HCT116 (cell line): Measurements from ENCODE around the gene VPS35L. TPM values are rescaled to one million over a fixed set of nuclear protein-coding genes. Genes with fewer than 3 reads are reported as not detected.

Source experiments
- ATAC-seq: fragments of 200-7000 bp; cut with Tn5 transposase; 2 replicates; pipeline ENCODE4 v1.9.1; 2020; ENCODE audit warnings: mild to moderate bottlenecking, moderate library complexity
- BruUV-seq: library from RNA; stranded (reverse); fragments of 400-500 nt; replicated peaks from 2 replicates; lab custom pipeline; 2021; lab: Mats Ljungman, UMichigan
- CTCF ChIA-PET: fragments of 300-600 bp; sonication (Branson Sonifier 250); formaldehyde crosslinking; loops from one replicate; lab custom pipeline; 2021; ENCODE audit warnings: antibody characterized with exemption; lab: Charles Lee
- POLR2A ChIA-PET: fragments of 300-600, 350-600 bp; sonication (Branson Sonifier 250); formaldehyde crosslinking; loops from one replicate; lab custom pipeline; 2021; ENCODE audit warnings: antibody characterized with exemption; lab: Charles Lee
- RAD21 ChIA-PET, 2 experiments: fragments of 300-600 bp; sonication (Branson Sonifier 250); formaldehyde crosslinking; loops; one replicate each; lab custom pipeline; 2023; ENCODE audit warnings: low total read pairs in 2 of 2; ENCODE audit not compliant: uncharacterized antibody in 2 of 2, unreplicated experiment in 2 of 2, low non-redundant PET in 1 of 2; lab: Charles Lee
- DNase-seq: peaks from one replicate; pipeline ENCODE4 v3.0.0-alpha.2; 2010; ENCODE audit warnings: low read depth, low spot score
- H2AFZ ChIP-seq: fragments of 200-600 bp; shearing (Covaris generic), sonication (generic); 2 replicates; pipeline ENCODE4 v1.6.1; 2017; ENCODE audit warnings: low read depth, mixed run types, mixed read lengths, antibody characterized with exemption, low read length; ENCODE audit not compliant: poor library complexity, severe bottlenecking
- H3K27ac ChIP-seq: 2 replicates; pipeline ENCODE4 v1.5.1; 2012; ENCODE audit warnings: low read depth, low read length
- H3K27me3 ChIP-seq: fragments of 200-600 bp; sonication (generic); 2 replicates; pipeline ENCODE4 v1.6.1; 2016; ENCODE audit warnings: mixed run types, low read length, mixed read lengths; ENCODE audit not compliant: insufficient read depth
- H3K36me3 ChIP-seq, 2 experiments: fragments of 200-500 bp in 1 of 2; fragments of 200-600 bp in 1 of 2; sonication (Bioruptor generic) in 1 of 2; sonication (generic) in 1 of 2; 2 replicates each; pipeline versions ENCODE4 v1.5.1 to v1.6.1; 2014 to 2016; ENCODE audit warnings: low read length in 2 of 2, inconsistent platforms in 1 of 2, mixed read lengths in 1 of 2, mixed run types in 1 of 2; ENCODE audit not compliant: insufficient read depth in 2 of 2, control insufficient read depth in 1 of 2
- H3K4me1 ChIP-seq, 2 experiments: fragments of 200-600 bp in 1 of 2; sonication (generic) in 1 of 2; 2 replicates each; pipeline versions ENCODE4 v1.5.1 to v1.6.1; 2012 to 2017; ENCODE audit warnings: low read length in 2 of 2, inconsistent platforms in 1 of 2, mild to moderate bottlenecking in 1 of 2, mixed read lengths in 1 of 2, mixed run types in 1 of 2, moderate library complexity in 1 of 2; ENCODE audit not compliant: insufficient read depth in 2 of 2, control insufficient read depth in 1 of 2
- H3K4me2 ChIP-seq: fragments of 200-600 bp; sonication (generic); 2 replicates; pipeline ENCODE4 v1.6.1; 2017; ENCODE audit warnings: mixed run types, low read length, mixed read lengths
- H3K4me3 ChIP-seq, 2 experiments: fragments of 200-600 bp in 1 of 2; sonication (generic) in 1 of 2; replicated peaks in 1 of 2; 2 replicates each; pipeline ENCODE4 v1.5.1; 2011 to 2016; ENCODE audit warnings: low read length in 2 of 2, control low read depth in 1 of 2, low read depth in 1 of 2, mild to moderate bottlenecking in 1 of 2, mixed read lengths in 1 of 2, mixed run types in 1 of 2
- H3K79me2 ChIP-seq: fragments of 200-600 bp; sonication (generic); 2 replicates; pipeline ENCODE4 v1.6.1; 2017; ENCODE audit warnings: mild to moderate bottlenecking, mixed run types, low read length, moderate library complexity, mixed read lengths; ENCODE audit not compliant: insufficient read depth
- H3K9ac ChIP-seq: fragments of 200-600 bp; sonication (generic); 2 replicates; pipeline ENCODE4 v1.6.1; 2016; ENCODE audit warnings: low read length, mixed read lengths
- H3K9me2 ChIP-seq: fragments of 200-600 bp; sonication (generic), shearing (Covaris generic); 2 replicates; pipeline ENCODE4 v1.6.1; 2017; ENCODE audit warnings: mixed run types, mild to moderate bottlenecking, moderate library complexity; ENCODE audit not compliant: insufficient read depth
- H3K9me3 ChIP-seq, 2 experiments: fragments of 200-500 bp in 1 of 2; fragments of 200-600 bp in 1 of 2; sonication (Bioruptor generic) in 1 of 2; sonication (generic) in 1 of 2; 2 replicates each; pipeline ENCODE4 v1.6.1; 2014 to 2017; ENCODE audit warnings: low read length in 2 of 2, mixed read lengths in 2 of 2, inconsistent platforms in 1 of 2, low read depth in 1 of 2, mild to moderate bottlenecking in 1 of 2, mixed run types in 1 of 2, moderate library complexity in 1 of 2; ENCODE audit not compliant: control insufficient read depth in 1 of 2, insufficient read depth in 1 of 2
- H4K20me1 ChIP-seq: fragments of 200-600 bp; sonication (generic), shearing (Covaris generic); 2 replicates; pipeline ENCODE4 v1.6.1; 2017; ENCODE audit warnings: mixed run types, mild to moderate bottlenecking, moderate library complexity; ENCODE audit not compliant: insufficient read depth
- CEBPB ChIP-seq: IDR thresholded peaks from 2 replicates; pipeline ENCODE4 v1.6.1; 2012; ENCODE audit warnings: low read depth
- EGR1 ChIP-seq: IDR thresholded peaks from 2 replicates; pipeline ENCODE4 v1.6.1; 2012; ENCODE audit warnings: low read depth
- ELF1 ChIP-seq: IDR thresholded peaks from 2 replicates; pipeline ENCODE4 v1.6.1; 2012; ENCODE audit warnings: low read depth, borderline replicate concordance
- EZH2phosphoT487 ChIP-seq: fragments of 200-600 bp; IDR thresholded peaks from 2 replicates; pipeline ENCODE4 v1.6.1; 2018; ENCODE audit warnings: antibody characterized with exemption, borderline replicate concordance
- JUND ChIP-seq: IDR thresholded peaks from 2 replicates; pipeline ENCODE4 v1.6.1; 2012
- REST ChIP-seq: IDR thresholded peaks from 2 replicates; pipeline ENCODE4 v1.6.1; 2012; ENCODE audit warnings: low read depth
- SP1 ChIP-seq: IDR thresholded peaks from 2 replicates; pipeline ENCODE4 v1.6.1; 2012; ENCODE audit warnings: low read depth
- SRF ChIP-seq: IDR thresholded peaks from 2 replicates; pipeline ENCODE4 v1.6.1; 2012; ENCODE audit warnings: low read depth
- TCF7L2 ChIP-seq: IDR thresholded peaks from 2 replicates; pipeline ENCODE4 v1.7.0; 2011; ENCODE audit warnings: borderline replicate concordance, inconsistent platforms; ENCODE audit not compliant: insufficient read depth, insufficient read length; ENCODE audit errors: extremely low read depth
- ZBTB33 ChIP-seq: IDR thresholded peaks from 2 replicates; pipeline ENCODE4 v1.6.1; 2011; ENCODE audit warnings: mild to moderate bottlenecking, low read length, moderate library complexity; ENCODE audit not compliant: insufficient replicate concordance; ENCODE audit errors: extremely low read depth
- ZFX ChIP-seq: fragments of 450-650 bp; IDR thresholded peaks from 2 replicates; pipeline ENCODE4 v1.6.1; 2017
- ZNF274 ChIP-seq: fragments of 200-500 bp; sonication (Bioruptor generic); IDR thresholded peaks from 2 replicates; pipeline ENCODE4 v1.6.1; 2014; ENCODE audit warnings: mild to moderate bottlenecking, low read depth, low read length, inconsistent platforms
- intact Hi-C: fragments of 100-400 bp; cut with micrococcal nuclease; formaldehyde crosslinking; loops from 2 replicates; pipeline ENCODE4 v1.10.0; 2022
- total RNA-seq: library from RNA; stranded (reverse); gene quantifications from one replicate; pipeline ENCODE4 v1.2.1, GENCODE V29; 2021; ENCODE audit not compliant: unreplicated experiment
- TF ChIP-seq, protein P1 (sequence below): IDR thresholded peaks from 2 replicates; pipeline ENCODE4 v1.6.1; 2012

The VPS35L gene
- total RNA-seq, 1 experiment from 2014 or later, result 21.4 TPM

DNA sequence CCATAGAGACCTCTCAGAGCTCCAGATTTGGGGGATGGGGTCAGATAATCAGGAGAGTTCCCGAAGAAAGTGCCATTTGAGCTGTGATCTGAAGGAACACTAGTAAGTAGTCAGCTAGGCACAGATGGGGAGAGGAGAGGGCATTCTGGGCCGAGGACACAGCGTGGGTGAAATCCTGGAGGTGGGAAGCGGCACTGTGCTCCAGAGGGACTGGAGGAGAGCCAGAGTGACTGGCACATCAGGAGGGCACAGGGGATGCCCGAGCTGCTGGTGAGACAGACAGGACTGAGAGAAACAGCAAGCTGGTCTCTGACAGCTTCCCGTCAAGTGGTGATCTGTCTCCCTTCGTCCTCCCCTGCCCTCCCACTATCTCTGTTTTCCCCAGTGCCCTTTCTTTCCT is 121.9 kb downstream of the VPS35L start:
- CTCF ChIA-PET, result no interaction called here
- no peaks in the 10 kb centered on the region for H4K20me1 ChIP-seq
- H2AFZ ChIP-seq, result no peak overlapping the region
- H3K4me2 ChIP-seq, result no peak overlapping the region
- ATAC-seq, result no peak
- H3K27ac ChIP-seq, result no peak overlapping the region
- DNase-seq, result no peak
- RAD21 ChIA-PET, result no interaction called here
- no peaks in the 10 kb centered on the region for H3K27me3 ChIP-seq
- no peaks in the 10 kb centered on the region for H3K9me3 ChIP-seq
- no peaks in the 10 kb centered on the region for H3K79me2 ChIP-seq
- no peaks in the 10 kb centered on the region for H3K36me3 ChIP-seq
- TF ChIP-seq JUND, result no peak
- TF ChIP-seq ZBTB33, result no peak
- TF ChIP-seq, protein P1, sequence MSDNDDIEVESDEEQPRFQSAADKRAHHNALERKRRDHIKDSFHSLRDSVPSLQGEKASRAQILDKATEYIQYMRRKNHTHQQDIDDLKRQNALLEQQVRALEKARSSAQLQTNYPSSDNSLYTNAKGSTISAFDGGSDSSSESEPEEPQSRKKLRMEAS, result no peak
- TF ChIP-seq SRF, result no peak
- TF ChIP-seq EZH2phosphoT487, result no peak
- TF ChIP-seq REST, result no peak
- TF ChIP-seq ELF1, result no peak
- TF ChIP-seq ZNF274, result no peak
- TF ChIP-seq ZFX, result no peak
- no peak for TF ChIP-seq SP1
- no peak for TF ChIP-seq CEBPB
- TF ChIP-seq EGR1, result no peak
- no peak for TF ChIP-seq TCF7L2
- TF ChIP-seq, all 23 proteins: peak for 0
- H3K9ac ChIP-seq, result no peak overlapping the region
- H3K4me3 ChIP-seq, result no peak overlapping the region
- H3K9me2 ChIP-seq, result no peaks in the 10 kb centered on the region
- intact Hi-C loops, result no loop called here
- H3K4me1 ChIP-seq, result no peaks in the 10 kb centered on the region
- POLR2A ChIA-PET, result no interaction called here
- BruUV-seq, result no TSS peak
